Measurements from ENCODE around the gene CACNA2D3.

The CACNA2D3 gene

DNA sequence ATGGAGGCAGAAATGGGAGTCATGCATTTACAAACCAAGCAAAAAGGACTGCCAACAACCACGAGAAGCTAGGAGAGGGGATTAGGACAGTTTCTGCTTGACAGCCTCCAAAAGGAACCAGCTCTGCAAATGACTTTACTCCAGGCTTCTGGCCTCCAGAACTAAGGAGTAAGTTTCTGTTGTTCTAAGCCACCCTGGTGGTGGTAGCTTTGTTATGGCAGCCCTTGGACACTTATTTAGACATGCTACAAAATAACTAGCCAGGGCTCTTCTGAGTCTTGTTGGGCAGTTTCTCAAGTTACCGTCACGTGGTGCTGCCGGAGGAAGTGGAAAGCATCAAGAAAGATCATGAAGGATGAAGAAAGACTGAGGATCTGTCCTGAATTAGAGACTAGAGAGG, 419.0 kb downstream of the CACNA2D3 start:
- no peak for DNase-seq

DNA sequence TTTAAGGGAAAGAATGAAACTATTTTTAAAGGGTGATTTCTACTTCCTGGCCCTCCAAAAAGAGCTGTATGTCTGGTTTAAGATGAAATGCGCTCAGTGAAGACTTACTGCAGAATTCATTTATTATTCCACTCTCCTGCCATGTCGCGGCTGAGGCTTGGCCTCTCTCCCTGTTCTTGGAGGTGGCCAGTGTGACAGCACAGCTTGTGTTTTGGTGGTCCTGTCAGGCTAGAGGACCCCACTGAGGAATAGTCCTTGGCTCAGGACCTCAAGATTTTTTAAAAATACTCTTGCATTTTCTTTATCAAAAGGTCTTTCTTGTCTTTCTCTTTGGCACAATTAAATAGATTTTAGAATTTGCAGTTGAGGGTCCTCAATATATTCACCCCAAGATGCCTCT, 421.1 kb downstream of the CACNA2D3 start:
- no peak for DNase-seq

DNA sequence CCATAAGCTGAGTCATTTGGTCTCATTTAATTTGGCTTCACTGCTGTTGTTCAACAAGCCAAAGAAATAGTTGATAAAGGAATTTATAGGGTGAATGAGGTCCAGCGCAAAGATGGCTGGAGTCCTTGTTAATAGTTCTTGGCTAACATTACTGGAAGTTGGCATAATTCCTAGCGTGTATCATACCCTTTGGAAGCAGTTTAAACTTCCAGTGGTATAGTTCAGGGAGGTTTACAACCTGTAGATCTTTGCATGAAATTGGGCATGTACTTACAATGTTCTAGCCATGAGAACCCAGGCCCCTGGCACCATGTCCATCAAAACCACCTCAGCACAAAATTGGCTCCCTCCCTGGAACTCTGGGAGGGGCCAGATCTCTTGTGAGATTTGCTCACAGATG, 424.7 kb downstream of the CACNA2D3 start:
- DNase-seq, result no peak

DNA sequence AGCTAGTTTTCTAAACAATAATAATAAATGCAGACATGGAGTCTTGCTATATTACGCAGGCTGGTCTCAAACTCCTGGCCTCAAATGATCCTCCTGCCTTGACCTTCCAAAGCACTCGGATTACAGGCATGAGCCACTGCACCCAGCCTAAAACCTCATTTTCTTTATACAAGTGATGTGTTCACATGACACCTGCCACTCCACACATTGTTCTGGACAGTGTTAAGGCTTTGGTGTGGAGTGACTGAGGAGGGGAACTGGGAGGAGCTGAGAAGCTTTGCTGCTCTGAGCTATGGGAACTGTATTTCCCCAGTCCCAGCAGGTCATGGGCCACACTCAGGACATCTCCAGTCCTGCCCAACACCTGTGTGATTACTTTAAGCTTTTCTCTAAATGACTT, 425.5 kb downstream of the CACNA2D3 start:
- no peak for DNase-seq

DNA sequence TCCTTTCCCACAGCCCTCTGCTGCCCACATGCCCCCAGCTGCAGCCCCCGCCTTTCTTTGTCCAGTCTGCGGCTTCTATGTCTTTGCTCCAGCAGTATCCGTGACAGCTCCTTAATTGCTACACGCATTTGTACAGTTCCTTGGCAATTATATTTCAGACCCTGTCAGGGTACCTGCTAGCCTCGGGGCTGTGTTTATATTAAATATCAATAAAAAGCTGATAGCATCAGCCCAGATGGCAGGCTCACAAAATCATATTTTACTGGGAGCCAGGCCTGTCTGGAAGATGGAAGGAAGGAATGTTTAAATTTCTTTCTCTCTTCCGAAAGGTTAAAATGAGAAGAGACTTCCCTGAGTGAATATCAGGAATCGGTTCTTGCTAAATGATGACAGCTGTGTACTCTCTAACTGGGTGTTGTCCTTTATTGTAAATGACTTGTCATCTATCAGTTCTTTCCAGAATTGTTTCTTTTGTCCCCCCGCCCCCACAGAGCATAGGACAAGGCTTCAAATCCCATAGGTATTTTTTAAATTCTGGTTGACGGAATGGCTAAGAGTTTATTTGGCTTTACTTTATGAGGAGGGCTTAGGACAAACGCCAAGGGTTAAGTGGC, 427.4 kb downstream of the CACNA2D3 start:
- no peak for DNase-seq

DNA sequence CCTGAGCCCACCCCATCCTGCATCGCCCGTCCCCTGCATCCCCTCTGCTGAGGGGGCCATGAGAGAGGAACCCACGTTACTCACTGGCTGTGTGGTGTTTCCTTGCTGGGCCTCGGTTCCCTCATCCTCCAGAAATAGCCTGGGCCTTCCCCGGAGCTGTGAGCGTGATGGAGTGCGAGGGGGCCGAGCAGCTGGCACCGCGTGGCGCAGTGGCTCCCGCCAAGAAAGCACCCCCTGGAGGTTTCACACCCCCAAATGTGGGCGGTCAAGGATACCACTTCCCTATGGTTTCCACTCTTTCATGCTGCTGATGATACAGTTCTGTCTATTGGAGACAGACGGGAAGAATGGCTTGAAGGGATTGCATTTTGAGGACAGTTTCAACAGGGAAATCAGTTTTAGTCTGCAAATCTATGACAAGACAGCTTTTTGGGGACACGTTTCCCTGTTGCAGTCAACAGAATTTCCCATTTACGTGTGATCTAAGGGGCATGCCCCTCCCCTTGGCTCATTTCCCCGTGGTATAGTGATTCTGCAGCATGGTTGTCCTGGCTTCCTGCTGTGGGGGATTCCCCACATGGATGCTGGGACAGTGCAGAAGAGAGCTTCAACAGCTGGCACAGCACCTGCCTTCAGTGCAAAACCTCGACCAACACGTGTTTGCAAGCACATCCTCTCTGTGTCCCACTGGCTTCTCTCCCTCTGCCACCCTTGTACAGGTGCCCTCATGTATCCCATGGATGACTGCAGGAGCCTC, 428.0 kb downstream of the CACNA2D3 start:
- DNase-seq, result no peak

DNA sequence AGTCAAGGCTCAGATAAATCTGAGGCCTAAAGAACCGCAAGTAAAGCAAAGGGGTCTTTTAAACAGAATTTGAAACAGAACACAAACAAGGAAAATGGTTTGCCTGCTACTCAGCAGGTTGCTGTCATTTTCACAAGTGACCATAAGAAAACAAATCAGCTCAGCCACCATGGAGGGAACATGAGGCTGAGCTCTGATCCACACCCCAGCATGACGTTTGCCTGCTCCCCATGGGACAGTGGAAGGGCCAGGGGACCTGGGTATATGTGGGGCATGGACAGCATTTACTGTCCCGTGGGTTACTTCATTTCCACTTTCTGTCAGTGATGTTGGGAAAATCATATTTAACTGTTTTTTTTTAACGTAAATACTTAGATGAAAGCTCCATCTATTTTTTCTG, 434.3 kb downstream of the CACNA2D3 start:
- no peak for DNase-seq

DNA sequence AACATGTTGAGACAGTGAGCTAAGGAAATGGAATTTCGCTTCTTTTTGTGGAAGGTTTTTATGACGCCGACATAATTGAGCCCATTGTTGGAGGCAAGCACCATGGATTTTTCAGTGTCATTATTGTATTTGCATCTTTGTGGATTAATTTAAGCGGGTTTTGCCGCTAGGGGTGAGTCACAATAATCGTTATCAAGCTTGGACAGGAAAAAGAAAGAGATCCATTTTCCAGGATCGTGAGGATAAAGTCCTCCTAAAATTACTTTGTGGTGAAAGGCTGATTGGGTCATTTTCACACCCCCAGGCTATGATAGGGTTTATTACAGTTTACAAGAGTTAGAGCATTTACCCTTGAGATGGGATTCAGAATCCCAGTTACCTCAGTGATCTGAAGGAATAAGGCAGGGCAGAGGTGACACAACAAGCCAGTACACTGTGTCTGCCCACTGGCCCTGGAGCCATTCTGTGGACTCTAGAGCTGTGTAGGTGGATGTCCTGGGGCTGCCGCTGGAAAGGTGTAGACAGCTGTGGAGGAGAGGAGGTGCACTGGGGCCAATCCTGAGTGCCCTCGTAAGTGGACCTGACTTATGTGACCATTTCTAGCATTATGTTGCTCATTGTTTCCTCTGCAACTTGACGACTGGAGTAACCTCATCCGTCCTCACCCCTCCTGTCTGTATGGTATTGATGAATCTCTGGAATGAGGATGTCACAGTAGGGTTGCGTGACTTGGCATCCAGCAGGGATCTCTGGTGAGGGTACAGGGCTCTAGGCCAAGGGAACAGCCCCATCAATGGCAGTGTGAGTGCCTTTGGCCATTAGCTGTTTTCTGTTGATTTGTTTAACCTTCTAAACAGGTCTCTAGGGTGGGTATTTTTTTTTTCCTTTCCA, 435.4 kb downstream of the CACNA2D3 start:
- DNase-seq, result no peak

DNA sequence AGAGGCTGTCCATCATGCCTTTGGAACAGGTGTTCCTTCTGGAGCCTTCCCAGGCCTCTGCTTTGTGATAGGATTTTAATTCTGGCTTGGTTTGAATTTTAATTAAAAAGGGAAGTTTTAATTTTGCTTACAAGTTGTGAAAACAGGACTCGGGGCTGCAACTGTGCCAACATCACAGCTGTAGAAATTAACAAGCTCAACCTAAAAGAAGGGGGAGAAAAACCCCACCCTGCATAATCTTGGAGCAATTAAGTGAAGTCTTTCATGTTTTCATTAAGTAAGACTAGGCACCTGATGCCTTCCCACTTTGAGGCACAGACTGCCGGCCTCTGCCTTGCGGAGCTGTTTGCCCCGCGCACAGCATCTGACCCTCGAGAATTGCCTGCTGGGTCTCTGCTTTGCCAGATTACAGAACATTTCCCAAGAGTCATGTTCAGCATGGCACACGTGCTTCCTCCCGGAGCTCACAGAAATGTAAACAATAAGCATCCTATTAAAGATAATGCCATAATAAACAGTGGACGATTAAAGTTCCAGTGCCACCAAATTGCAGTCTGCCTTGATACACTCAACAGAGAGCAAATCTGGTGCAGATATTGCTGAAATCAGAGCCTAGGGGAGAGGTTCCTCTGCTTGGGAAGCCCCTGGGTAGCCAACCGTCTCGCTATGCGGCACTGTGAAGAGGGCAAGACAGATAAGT, 441.3 kb downstream of the CACNA2D3 start:
- DNase-seq, result no peak

DNA sequence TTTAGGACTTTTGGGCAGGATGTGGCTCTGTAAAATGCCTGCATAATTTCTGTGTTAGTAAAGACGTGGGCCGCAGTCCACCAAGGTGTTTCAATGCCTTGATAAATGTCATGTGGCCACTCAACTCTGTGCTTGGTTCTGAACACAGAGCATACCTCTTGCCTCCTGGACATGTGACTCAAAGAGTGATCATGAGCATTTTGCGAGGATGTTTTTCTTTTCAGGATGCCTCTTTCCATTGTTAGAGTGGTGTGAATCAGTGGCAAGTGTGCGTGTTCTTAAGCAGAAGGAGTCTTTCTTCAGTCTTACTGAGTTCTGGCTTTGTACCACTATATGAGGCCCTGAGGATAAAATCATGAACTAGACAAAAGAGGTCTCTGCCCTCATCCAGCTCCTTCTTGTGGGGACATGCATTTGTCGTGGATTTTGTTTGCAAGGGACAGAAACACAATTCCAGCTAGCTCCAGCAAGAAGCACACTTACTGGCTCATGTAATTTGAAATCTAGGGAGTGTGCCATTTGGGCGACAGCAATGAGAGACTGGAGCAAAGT, 442.1 kb downstream of the CACNA2D3 start:
- no peak for DNase-seq

DNA sequence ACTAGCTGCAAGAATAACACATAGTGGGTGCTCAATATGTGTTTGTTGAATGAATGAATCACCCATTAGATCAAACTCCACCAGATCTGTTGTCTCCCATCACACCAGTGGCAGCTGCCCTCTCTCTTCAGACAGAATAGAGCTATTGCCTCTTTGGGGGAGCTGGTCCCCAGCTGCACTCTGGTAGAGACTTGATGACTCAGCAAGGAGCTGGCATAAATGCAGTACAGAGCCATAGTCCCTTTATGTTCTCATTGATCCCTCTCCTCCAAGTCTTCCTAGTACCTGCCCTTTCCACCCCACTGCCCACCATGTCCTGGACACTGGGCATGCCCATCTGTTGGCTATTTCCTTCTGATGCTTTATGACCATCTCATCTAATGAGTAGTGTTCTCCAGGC, 443.6 kb downstream of the CACNA2D3 start:
- DNase-seq, result no peak

DNA sequence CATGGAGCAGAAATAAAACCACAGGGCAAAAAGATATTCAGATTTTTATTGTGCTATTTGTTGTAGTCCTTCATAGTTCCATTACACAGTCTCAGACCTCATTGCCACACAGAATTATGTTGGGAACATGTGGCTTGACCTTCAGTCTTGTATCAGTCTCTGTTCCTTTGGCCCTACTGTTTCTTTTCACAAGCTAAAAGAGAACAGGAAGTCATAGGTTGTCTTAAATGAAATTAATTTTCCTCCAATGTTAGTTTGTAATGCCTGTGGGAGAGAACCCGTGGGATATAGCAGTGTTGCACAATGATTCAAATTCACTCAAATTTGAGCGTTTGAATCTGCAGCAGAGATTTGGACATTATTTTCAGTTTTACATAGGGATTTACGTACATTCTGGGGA, 445.6 kb downstream of the CACNA2D3 start:
- DNase-seq, result no peak

DNA sequence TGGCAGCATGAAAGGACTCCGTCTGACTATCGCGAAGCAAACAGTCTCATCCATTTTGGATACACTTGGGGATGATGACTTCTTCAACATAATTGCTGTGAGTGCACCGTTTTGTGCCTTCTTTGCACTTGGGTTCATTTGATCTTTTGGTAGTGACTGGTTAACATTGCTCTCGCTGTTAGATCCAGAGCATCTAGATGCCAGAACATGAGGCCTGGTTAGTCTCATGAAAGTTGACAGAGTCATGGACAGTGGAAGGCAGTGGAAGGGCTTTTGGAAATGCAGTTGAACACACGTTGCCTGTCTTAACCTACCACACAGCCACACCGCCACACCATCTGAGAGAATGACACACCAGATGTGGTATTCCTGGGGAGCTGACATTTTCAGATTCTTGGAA, 447.7 kb downstream of the CACNA2D3 start:
- no peak for DNase-seq

DNA sequence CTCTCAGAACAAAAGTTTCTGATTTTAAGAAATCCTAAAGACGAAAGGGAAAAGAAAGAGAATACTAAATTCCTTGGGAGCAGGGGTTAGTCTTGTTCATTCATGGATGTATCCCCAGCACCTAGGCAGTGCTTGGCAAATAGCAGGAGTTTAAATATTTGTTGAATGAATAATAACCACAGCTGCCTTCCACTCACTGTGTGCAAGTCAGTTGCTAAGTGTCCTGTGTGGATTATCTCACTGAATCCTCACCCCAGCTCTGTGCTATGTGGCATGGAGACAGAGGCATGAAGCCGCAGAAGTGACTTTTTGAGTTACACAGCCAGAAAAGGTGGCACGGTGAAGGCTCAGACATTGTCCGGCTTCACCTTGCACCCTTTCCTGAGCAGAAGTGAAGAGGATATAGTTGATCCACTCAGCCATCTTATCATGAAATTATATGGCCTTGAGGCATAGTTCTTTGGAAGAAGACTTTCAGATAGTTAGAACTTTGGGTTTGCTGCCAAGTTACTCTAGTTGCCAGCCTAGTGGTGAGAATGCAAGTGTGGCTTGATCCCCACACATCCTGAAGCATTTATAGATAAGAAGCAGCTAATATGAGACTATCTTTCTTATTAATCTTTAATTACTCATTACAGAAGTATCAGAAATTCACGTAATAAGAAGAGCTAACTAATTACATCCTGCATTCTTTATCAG, 450.0 kb downstream of the CACNA2D3 start:
- no peak for DNase-seq

DNA sequence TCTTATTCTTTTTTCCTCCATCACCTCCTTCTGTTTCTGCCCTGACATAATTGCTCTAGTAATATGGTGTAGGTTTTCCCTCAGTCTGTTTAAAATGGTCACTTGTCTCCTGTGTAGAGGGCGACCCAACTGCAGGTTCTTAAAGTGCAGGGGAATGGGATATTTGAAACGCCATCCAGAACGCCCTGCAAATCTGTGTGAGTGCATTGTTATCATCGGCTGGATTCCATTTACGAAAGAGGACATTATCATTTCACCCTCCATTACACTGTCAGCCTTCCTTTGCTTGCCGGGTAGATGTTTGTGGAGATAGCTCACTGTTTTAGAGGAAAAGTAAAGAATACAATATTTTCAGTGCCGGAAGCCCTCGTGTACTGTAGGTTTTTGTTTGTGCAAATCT, 451.5 kb downstream of the CACNA2D3 start:
- DNase-seq, result no peak

DNA sequence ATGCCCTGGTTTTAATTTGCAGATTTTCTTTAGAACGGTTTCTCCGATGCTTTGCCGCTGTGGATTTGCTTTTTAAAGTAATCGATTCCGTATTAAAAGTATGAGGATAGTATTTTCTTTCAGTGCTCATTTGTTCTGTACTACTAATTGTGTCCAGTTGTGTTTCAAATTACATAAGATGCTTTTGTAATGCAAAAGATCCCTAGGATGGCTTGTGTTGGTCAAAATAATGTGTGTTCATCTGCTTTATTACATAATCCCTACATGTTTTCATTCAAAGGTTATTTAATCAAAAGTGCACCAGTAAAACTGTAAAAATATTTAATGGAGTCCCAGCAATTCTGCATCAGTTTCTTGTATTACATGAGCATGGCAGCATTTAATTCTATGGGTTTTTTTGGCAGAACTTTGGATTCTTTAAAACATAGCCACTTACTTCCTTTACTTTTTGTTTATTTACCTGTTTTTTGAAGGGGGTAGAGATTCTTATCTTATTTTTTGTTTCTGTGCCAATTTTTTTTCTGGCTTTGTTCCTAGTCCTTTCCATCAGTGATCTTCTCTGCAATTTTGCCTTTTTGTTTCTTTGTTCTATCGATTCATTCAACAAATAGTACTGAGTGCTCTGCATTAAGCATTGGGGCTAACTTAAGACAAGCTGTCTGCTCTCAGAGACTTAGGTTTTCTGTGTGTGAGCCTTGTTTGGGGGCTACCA, 452.7 kb downstream of the CACNA2D3 start:
- DNase-seq, result no peak

DNA sequence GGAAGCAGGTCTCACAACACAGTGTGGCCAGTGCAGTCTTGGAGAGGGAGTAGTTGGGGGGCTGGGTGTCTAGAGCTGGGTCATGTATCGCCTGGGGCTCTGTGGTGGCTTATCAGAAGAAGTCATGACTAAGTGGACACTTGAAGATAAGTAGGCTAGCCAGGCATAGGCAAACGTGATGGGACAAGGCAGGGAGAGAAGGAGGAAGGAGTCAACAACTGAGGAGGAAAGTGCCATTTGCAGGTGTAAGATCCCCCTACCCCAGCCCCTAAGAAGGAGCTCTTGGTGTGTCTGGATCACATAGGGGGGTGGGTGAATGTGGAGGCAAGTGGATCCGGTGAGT, 453.2 kb downstream of the CACNA2D3 start:
- DNase-seq, result no peak

DNA sequence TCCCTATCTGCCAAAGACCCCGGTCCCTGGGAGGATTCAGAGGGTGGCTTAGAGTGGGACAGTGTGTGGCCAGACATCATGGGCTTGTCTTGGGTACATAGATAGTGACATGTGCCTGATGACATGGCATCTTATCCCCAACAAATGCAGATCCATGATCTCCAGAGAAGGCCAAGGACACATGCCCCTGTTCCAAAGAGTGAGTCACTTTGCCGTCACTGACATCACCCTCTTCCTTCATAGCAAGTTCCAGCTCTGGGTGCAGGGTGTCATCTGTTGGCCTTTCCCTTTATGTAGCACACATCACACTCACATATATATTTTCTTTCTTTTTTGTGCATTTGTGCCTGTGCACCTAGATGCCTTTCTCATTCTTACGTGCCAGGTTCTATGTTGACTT, 455.0 kb downstream of the CACNA2D3 start:
- DNase-seq, result no peak

DNA sequence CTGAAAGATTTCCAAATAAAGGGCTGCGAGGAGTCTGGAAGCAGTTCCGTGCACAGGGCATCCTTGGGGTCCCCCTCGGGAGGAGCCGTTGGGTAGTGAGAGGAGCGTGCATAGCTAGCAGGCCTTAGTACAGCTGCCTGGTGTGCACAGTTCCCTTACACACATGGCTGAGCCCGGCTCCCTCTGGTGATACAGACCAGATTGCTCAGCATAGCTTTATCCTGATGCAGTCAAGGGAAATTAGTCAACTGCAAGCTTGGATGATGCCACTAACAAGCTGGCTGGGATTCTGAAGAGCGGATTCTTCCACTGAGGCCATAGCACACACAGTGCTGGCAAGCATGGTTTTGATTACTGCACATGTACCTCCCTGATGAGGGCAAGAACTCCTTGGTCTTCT, 456.1 kb downstream of the CACNA2D3 start:
- DNase-seq, result peak; percentile 84

DNA sequence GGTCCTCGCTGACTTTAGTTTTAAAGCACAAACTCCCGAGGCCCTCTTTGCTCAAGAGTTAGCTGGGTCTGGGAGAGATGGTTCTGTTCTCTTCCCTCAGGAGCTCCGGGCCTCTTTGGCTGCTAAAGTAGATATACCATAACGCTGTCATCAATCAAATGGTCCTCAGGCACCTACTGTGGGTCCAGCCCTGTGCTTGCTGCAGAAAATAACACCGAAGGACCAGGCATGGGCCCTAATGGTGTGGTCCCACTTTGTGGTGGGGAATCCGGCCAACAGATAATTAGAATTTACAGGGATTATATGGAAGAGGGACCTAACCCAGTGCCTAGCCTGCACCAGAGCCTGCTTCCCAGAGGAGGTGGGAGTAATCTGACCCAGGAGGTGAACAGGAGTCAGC, 458.1 kb downstream of the CACNA2D3 start:
- no peak for DNase-seq

DNA sequence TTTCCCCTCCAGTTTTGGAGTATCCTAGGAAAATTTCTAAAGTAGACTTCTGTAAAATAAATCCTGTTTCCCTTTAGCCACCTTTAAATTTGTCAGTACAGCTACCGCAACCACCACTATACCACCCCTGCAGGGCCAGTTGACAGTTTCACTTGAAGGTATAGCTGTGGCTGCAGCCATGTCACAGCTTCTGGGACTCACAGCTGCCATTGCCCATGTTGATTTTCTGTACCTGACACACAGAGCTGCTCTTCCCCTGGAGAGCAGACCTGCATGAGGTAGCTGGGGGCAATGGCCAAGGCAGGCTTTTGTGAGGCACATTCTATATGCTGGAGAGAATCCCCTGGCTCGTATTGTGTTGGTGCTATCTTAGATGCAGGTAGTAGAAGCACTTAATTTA, 460.1 kb downstream of the CACNA2D3 start:
- DNase-seq, result no peak

DNA sequence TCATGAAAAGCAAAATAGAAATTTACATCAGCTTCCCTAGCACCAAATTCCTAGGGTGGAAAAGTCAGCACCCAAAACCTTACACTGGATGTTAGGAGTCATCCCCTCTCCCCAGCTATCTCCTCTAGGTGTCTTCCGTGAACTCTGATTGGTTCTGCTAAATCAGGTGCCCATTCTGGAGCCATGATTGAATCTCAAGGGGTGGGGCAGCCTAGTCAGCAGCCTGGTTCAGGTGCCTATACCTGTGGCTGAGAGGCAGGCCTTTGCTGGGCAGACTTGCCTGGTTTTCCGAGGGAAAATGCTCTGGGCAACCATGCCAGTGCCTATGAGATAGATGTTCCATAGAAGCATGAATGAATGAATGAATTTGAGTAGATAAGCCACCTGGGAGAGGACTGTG, 468.8 kb downstream of the CACNA2D3 start:
- no peak for DNase-seq
